NK-92 treated with Interleukin-12 subunit alpha and Interleukin-12 subunit beta, amount 100 ng/mL, for 24 hours (cell line): ENCODE data around the gene SLC22A23.

Source experiments
- DNase-seq: peaks from one replicate; lab custom pipeline; 2025; lab: John Stamatoyannopoulos, UW

Gene SLC22A23

DNA sequence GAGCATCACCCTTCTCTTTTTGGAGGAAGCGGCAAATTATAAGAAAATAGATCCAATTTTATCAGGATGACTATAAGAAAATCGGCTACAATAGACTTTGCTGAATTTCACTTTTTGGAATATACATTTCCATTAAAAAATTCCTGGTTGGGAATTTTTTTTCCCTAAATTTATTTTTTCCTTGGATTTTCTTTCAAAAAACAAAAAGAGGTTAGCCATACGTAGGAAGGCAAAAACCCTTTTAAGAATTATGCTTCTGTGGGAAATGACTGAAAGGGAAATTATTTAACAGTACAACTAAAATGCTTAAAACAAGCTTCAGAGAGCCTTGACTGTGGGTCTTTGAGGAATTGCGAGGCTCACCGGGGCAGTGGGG, 86.9 kb downstream of the SLC22A23 start:
- no peak for DNase-seq

DNA sequence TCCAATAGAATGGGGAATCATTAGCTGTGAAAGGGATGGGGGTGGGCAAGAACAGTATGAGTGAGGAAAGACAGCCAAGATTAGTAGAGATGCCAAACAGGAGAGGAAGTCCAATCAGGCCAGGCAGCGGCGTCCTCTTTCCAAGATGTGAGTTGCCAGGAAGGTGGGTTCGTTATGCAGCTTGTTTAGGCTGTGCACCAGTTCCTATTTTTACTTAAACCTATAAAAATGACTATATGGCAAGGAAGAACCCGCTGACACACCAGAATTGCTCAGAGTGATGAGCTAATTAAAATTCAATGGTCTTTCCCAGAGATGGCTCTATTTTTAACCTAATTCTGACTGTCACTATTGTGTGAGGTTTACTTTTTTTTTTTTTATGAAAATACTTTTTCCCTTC, 88.2 kb downstream of the SLC22A23 start:
- no peak for DNase-seq

DNA sequence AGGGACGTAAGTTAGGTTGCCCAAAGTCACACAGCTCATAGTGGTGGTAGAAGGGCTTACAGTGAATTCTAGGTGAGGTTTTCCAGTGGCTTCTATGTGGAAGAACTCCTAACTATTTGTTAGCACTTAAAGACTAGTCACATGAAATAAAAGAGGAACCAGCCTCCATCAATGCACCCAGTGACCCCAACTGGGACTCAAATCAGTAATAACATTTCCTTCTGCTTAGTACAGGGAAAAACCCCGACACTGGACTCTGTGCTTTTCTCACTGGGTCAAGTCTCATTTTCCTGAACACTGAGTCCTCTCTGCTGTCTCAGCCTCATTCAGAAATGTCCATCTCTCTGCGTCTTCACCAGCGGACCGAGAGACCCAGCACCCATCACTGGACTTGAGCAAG, 89.2 kb downstream of the SLC22A23 start:
- no peak for DNase-seq

- no peak for DNase-seq
Measured at GRCh38 chr6:3366596-3367413, 90.0 kb downstream of the SLC22A23 start.

DNA sequence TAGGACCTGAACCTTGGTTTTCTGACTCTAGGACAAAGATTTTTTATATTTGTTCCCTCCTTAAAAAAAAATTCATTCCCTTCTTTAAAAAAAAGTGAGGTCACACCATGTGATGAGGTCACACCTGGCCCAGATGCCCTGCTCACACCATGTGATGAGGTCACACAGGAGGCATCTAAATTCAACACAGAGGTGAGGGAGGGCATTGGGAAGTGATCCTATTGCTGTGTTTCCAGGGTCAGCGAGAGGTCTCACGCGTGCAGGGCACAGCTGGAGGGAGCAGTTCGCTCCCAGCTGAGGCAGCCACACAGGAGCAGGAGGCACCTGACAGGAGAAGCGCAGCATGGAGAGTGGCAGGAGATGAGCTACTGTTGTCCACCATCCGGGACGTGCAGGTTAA, 92.5 kb downstream of the SLC22A23 start:
- DNase-seq: no peak

DNA sequence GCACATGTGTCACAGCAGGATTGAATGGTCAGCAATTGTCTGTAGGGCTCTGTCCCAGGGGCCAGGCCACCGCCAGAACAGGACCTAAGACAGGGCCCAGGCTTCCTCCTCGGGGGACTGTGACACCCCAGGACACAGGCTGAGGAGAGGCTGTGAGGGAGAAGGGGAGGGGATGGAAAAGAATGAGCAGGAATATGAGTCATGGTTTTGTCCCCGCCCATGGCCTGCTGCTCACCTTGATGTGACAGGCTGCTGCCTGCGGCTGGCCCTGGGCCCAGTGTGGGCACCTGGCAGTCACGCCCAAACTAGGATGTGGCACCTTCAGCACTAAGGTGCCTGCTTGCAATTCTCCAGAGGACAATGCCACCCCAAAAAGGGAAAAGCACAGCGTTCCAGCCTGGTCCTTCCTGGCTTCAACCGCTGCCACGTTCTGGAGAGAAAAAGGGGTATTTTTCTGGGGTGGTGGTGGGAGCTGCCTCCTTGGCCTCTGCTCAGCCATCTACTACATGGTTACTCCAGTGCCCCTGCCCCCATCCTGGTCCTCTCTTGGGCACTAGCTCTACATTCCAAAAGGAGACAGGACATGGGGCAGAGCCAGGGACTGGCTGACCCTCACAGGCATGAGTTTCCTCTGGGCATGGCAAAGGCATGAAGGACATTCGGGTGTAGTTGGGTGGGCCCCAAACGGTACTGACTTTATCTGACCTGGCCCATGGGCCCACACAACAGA, 93.4 kb downstream of the SLC22A23 start:
- no peak for DNase-seq

DNA sequence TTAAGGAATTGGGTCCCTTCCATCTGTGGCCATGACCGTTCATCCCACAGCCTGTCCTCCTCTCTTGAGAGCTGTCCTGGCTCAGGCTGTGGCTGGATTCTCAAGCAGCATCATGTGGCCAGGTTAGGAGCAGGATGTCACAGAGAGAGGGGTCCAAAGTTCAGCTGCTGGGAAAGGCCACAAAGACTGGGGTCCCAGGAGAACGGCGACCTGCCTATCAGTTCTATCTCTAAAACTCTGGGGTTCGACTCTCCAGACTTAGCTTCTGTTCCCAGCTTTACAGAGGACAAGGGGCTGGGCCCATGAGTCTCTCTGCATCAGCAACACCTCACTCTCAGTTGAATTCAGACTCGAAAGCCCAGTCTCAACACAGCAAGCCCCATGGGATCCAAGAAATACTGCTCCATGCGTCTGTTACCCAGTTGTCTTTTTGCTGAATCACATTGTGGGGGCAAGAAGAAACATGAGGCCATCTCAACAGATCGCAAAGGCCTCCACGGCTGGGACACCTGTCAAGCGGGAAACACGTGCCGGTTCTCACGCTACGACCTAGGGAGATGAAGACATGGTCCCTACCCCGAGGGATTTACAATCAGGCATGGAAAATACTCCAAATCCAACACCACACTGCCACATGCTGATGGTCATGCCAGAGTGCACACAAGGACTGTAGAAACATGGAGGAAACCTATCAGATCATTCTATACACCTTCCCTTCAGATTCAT, 95.4 kb downstream of the SLC22A23 start:
- no peak for DNase-seq

GRCh38 chr6:3360727-3361045, 96.2 kb downstream of the SLC22A23 start:
- DNase-seq: no peak

GRCh38 chr6:3359973-3360726, 96.7 kb downstream of the SLC22A23 start:
- DNase-seq: no peak

DNA sequence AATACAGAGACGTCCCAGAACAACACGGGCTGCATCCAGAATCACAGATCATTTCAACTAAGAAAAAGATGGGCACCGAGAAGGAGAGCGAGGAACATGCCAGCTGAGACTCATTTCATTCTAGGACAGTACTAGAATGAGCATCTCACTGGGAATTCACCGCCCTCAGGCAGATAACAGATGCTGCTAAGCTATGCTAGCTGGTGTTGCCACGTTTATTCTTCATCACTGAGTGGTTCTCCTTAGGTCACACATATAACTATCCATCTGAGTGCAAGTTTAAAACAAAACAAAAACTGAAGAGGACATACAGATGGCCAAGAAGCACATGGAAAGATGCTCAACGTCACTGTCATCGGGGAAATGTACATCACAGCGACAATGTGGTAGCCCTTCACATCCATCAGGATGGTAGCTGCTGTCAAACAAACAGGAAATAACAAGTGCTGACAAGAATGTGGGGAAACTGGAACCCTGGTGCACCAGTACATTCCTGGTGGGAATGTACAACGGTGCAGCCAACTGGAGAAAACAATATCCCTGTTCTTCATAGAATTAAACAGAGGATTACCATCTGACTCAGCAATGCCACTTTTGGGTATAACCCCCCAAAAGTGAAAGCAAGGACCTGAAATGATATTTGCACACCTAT, 97.6 kb downstream of the SLC22A23 start:
- DNase-seq: no peak

GRCh38 chr6:3358413-3359100, 98.3 kb downstream of the SLC22A23 start:
- no peak for DNase-seq

- DNase-seq: no peak
Measured at GRCh38 chr6:3357678-3358077, 99.2 kb downstream of the SLC22A23 start.

- no peak for DNase-seq
Measured at GRCh38 chr6:3356824-3357420, 99.9 kb downstream of the SLC22A23 start.

DNA sequence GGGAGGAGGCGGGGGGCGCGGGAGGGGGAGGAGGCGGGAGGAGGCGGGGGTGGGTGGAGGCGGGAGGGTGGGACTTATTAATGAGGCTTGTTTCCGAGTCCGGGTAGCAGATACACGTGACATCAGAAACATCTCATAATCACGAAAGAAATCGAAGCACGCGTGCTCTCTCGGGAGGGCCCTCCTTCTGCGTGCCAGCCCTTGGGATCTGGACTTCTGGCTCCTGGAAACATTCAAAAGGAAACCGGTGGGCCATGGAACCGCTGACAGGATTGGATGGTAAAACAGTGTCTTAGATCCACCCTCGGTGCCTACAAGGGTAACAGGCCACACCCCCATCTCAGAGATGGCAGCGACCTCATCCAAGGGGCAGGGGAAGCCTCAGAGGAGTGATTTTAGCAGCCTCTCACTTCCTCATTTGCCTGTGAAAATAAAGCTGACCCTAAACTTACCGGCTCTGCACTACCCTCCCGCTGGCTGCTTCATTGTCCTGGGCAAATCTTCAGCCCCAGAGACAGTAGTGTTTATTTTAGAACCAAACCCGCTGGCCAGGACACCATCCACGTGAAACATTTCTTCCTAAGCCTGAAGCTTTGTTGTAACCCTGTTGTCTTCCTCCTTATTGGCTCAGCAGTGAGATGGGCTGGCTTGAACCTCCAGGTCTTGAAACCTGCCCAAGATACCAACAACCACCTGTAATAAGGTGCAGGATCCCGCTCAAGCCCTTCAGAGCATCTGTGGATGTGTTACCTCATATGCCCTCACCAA, 100.6 kb downstream of the SLC22A23 start:
- no peak for DNase-seq

GRCh38 chr6:3355358-3356055, 101.3 kb downstream of the SLC22A23 start:
- DNase-seq: no peak

GRCh38 chr6:3355011-3355357, 101.9 kb downstream of the SLC22A23 start:
- DNase-seq: no peak

- DNase-seq: no peak
Measured at GRCh38 chr6:3353939-3354338, 102.9 kb downstream of the SLC22A23 start.

DNA sequence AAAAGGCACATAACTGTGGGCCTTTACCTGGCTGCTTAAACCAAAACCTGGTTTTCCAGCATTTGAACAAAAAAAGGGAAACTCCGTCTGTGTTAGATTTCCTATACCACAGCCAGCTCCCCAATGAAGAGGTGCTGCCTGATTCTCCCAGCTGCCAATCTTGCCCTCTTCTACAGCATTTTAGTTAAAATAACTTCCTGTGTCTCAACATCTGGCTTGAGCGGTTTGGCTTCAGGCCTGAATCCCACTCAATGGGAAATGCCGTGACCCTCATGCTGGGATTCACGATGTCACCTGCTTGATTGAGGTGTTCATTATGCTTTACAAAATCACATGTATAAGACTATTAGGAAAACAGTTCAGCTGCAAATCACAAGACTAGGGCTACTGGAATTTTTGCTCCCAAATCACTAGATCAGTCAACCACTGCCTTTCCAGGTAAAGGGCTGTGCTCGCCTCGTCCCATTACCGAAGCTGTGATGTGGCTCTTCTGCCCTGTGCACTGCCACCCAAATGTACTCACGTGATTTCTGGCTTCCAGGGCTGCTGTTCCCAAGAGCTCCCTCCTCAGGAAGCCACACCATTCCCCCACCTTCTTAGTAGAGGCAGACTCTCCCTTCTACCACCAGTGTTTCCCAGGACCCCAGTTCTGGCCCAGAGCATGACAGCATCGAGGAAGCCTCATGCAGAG, 103.5 kb downstream of the SLC22A23 start:
- DNase-seq: no peak

GRCh38 chr6:3352678-3353077, 104.2 kb downstream of the SLC22A23 start:
- no peak for DNase-seq
